GM19043 (cell line): ENCODE data around the gene SMIM38.
"Not testable (repeated sequence)": the region's sequence is repeated elsewhere in the genome, so short reads cannot be mapped to it uniquely, and the experiment has no call there.

ENCODE experiments used
- ATAC-seq: cut with Tn5 transposase; IDR thresholded peaks from one replicate; pipeline ENCODE4 v1.9.1; 2021; ENCODE audit warnings: low read depth; ENCODE audit not compliant: unreplicated experiment

The SMIM38 gene

GRCh38 chr11:69121621-69122325, 34.0 kb upstream of the SMIM38 start:
- ATAC-seq = no peak

- ATAC-seq = no peak
Measured at GRCh38 chr11:69122326-69122629, 33.5 kb upstream of the SMIM38 start.

GRCh38 chr11:69122630-69123431, 32.9 kb upstream of the SMIM38 start:
- no peak for ATAC-seq

GRCh38 chr11:69123593-69124545, 31.9 kb upstream of the SMIM38 start:
- no peak for ATAC-seq

GRCh38 chr11:69125861-69126260, 29.9 kb upstream of the SMIM38 start:
- ATAC-seq = no peak

- no peak for ATAC-seq
Measured at GRCh38 chr11:69126286-69126685, 29.4 kb upstream of the SMIM38 start.

- no peak for ATAC-seq
Measured at GRCh38 chr11:69127081-69127850, 28.5 kb upstream of the SMIM38 start.

GRCh38 chr11:69127884-69128283, 27.9 kb upstream of the SMIM38 start:
- no peak for ATAC-seq

GRCh38 chr11:69129053-69129452, 26.7 kb upstream of the SMIM38 start:
- ATAC-seq = no peak

- no peak for ATAC-seq
Measured at GRCh38 chr11:69129647-69130046, 26.1 kb upstream of the SMIM38 start.

- ATAC-seq = no peak
Measured at GRCh38 chr11:69130654-69131053, 25.1 kb upstream of the SMIM38 start.

- no peak for ATAC-seq
Measured at GRCh38 chr11:69131121-69131566, 24.6 kb upstream of the SMIM38 start.

- ATAC-seq = no peak
Measured at GRCh38 chr11:69131644-69132300, 24.0 kb upstream of the SMIM38 start.

- ATAC-seq = no peak
Measured at GRCh38 chr11:69132301-69132670, 23.4 kb upstream of the SMIM38 start.

- no peak for ATAC-seq
Measured at GRCh38 chr11:69133251-69133650, 22.5 kb upstream of the SMIM38 start.

GRCh38 chr11:69134182-69134581, 21.6 kb upstream of the SMIM38 start:
- not testable (repeated sequence) for ATAC-seq

- no peak for ATAC-seq
Measured at GRCh38 chr11:69134957-69135356, 20.8 kb upstream of the SMIM38 start.

GRCh38 chr11:69135420-69136363, 20.0 kb upstream of the SMIM38 start:
- ATAC-seq = no peak

- ATAC-seq = no peak
Measured at GRCh38 chr11:69136471-69136870, 19.3 kb upstream of the SMIM38 start.
